ENCODE data around the gene PPP1R3D.

PPP1R3D gene

GRCh38 chr20:59912609-59913008, 27.5 kb downstream of the PPP1R3D start:
- Histone ChIP-seq H3K4me2 (ENCODE audit: low read length) (no peak overlapping the region), H3K4me1 (ENCODE audit: insufficient read depth, low read length, severe bottlenecking) (no peaks in the 10 kb centered on the region), H3K27ac (ENCODE audit: low read depth, low read length, poor library complexity, severe bottlenecking) (no peak overlapping the region), H3K79me2 (ENCODE audit: insufficient read depth, low read length) (no peaks in the 10 kb centered on the region), H3K27me3 (ENCODE audit: insufficient read depth, low read length) (no peaks in the 10 kb centered on the region), H4K20me1 (ENCODE audit: insufficient read depth, low read length) (no peaks in the 10 kb centered on the region), H3K9ac (ENCODE audit: low read length) (no peak overlapping the region), H3K9me2 (ENCODE audit: low read depth, low read length) (no peaks in the 10 kb centered on the region), H3F3A (ENCODE audit: insufficient read depth, low read length) (no peaks in the 10 kb centered on the region), H2AFZ (ENCODE audit: low read length) (no peak overlapping the region), H3K9me3 (ENCODE audit: low read length) (no peaks in the 10 kb centered on the region), H3K4me3 (ENCODE audit: low read depth, low read length, poor library complexity, severe bottlenecking) (no peak overlapping the region), H3K36me3 (ENCODE audit: insufficient read depth, low read length) (no peaks in the 10 kb centered on the region)
- TF ChIP-seq CTCF (IDR thresholded peaks at IDR 0.05; ENCODE audit: low read length) (no peak), EZH2 (IDR thresholded peaks at IDR 0.05; ENCODE audit: borderline replicate concordance, low read length) (no peak)

- Histone ChIP-seq H3K9me2 (ENCODE audit: low read depth, low read length) (no peaks in the 10 kb centered on the region), H3K36me3 (ENCODE audit: insufficient read depth, low read length) (no peaks in the 10 kb centered on the region), H3K79me2 (ENCODE audit: insufficient read depth, low read length) (no peaks in the 10 kb centered on the region), H3F3A (ENCODE audit: insufficient read depth, low read length) (no peaks in the 10 kb centered on the region), H4K20me1 (ENCODE audit: insufficient read depth, low read length) (no peaks in the 10 kb centered on the region), H3K4me2 (ENCODE audit: low read length) (no peak overlapping the region), H3K4me1 (ENCODE audit: insufficient read depth, low read length, severe bottlenecking) (no peaks in the 10 kb centered on the region), H3K27ac (ENCODE audit: low read depth, low read length, poor library complexity, severe bottlenecking) (no peak overlapping the region), H3K4me3 (ENCODE audit: low read depth, low read length, poor library complexity, severe bottlenecking) (no peak overlapping the region), H2AFZ (ENCODE audit: low read length) (no peak overlapping the region), H3K9me3 (ENCODE audit: low read length) (no peaks in the 10 kb centered on the region), H3K9ac (ENCODE audit: low read length) (no peak overlapping the region), H3K27me3 (ENCODE audit: insufficient read depth, low read length) (no peaks in the 10 kb centered on the region)
- TF ChIP-seq CTCF (IDR thresholded peaks at IDR 0.05; ENCODE audit: low read length) (no peak), EZH2 (IDR thresholded peaks at IDR 0.05; ENCODE audit: borderline replicate concordance, low read length) (no peak)
Measured at GRCh38 chr20:59911041-59911440, 29.1 kb downstream of the PPP1R3D start.

GRCh38 chr20:59908855-59909254, 31.2 kb downstream of the PPP1R3D start:
- Histone ChIP-seq H3K27me3 (ENCODE audit: insufficient read depth, low read length) (no peaks in the 10 kb centered on the region), H3F3A (ENCODE audit: insufficient read depth, low read length) (no peaks in the 10 kb centered on the region), H2AFZ (ENCODE audit: low read length) (no peak overlapping the region), H3K9me2 (ENCODE audit: low read depth, low read length) (no peaks in the 10 kb centered on the region), H4K20me1 (ENCODE audit: insufficient read depth, low read length) (no peaks in the 10 kb centered on the region), H3K79me2 (ENCODE audit: insufficient read depth, low read length) (no peaks in the 10 kb centered on the region), H3K9ac (ENCODE audit: low read length) (no peak overlapping the region), H3K36me3 (ENCODE audit: insufficient read depth, low read length) (no peaks in the 10 kb centered on the region), H3K4me1 (ENCODE audit: insufficient read depth, low read length, severe bottlenecking) (no peaks in the 10 kb centered on the region), H3K4me2 (ENCODE audit: low read length) (no peak overlapping the region), H3K27ac (ENCODE audit: low read depth, low read length, poor library complexity, severe bottlenecking) (no peak overlapping the region), H3K4me3 (ENCODE audit: low read depth, low read length, poor library complexity, severe bottlenecking) (no peak overlapping the region), H3K9me3 (ENCODE audit: low read length) (no peaks in the 10 kb centered on the region)
- TF ChIP-seq CTCF (IDR thresholded peaks at IDR 0.05; ENCODE audit: low read length): no peak
- no peak for TF ChIP-seq EZH2 (IDR thresholded peaks at IDR 0.05; ENCODE audit: borderline replicate concordance, low read length)
